Islet of Langerhans (tissue), 1 donor: ENCODE measurements around the gene SFMBT2.
"Not testable (repeated sequence)": the region's sequence is repeated elsewhere in the genome, so short reads cannot be mapped to it uniquely, and the experiment has no call there.

ENCODE experiments used
- FAIRE-seq: peaks from one replicate; lab custom pipeline; 2011; peaks lifted over from hg19 to GRCh38; lab: Jason Lieb, UNC

The SFMBT2 gene

GRCh38 chr10:7401156-7401555, 9.7 kb downstream of the SFMBT2 start:
- no peak for FAIRE-seq

- no peak for FAIRE-seq
Observed at GRCh38 chr10:7400068-7400715, 10.6 kb downstream of the SFMBT2 start.

- no peak for FAIRE-seq
Observed at GRCh38 chr10:7399533-7399932, 11.3 kb downstream of the SFMBT2 start.

GRCh38 chr10:7397049-7398035, 13.5 kb downstream of the SFMBT2 start:
- FAIRE-seq, result no peak

GRCh38 chr10:7392301-7392700, 18.5 kb downstream of the SFMBT2 start:
- FAIRE-seq, result not testable (repeated sequence)

GRCh38 chr10:7391748-7392147, 19.1 kb downstream of the SFMBT2 start:
- FAIRE-seq, result no peak

GRCh38 chr10:7390689-7391110, 20.1 kb downstream of the SFMBT2 start:
- not testable (repeated sequence) for FAIRE-seq

- FAIRE-seq, result no peak
Observed at GRCh38 chr10:7389844-7390243, 21.0 kb downstream of the SFMBT2 start.

- no peak for FAIRE-seq
Observed at GRCh38 chr10:7389346-7389745, 21.5 kb downstream of the SFMBT2 start.

GRCh38 chr10:7388602-7389001, 22.2 kb downstream of the SFMBT2 start:
- FAIRE-seq, result no peak

- not testable (repeated sequence) for FAIRE-seq
Observed at GRCh38 chr10:7388149-7388548, 22.7 kb downstream of the SFMBT2 start.

GRCh38 chr10:7385114-7385513, 25.7 kb downstream of the SFMBT2 start:
- no peak for FAIRE-seq

- no peak for FAIRE-seq
Observed at GRCh38 chr10:7383442-7383841, 27.4 kb downstream of the SFMBT2 start.

GRCh38 chr10:7380704-7381241, 30.1 kb downstream of the SFMBT2 start:
- no peak for FAIRE-seq

GRCh38 chr10:7378602-7379403, 32.0 kb downstream of the SFMBT2 start:
- no peak for FAIRE-seq

- FAIRE-seq, result no peak
Observed at GRCh38 chr10:7377614-7378248, 33.1 kb downstream of the SFMBT2 start.

GRCh38 chr10:7374795-7375194, 36.0 kb downstream of the SFMBT2 start:
- no peak for FAIRE-seq

GRCh38 chr10:7373039-7373438, 37.8 kb downstream of the SFMBT2 start:
- no peak for FAIRE-seq

GRCh38 chr10:7372504-7372903, 38.3 kb downstream of the SFMBT2 start:
- no peak for FAIRE-seq

- FAIRE-seq, result no peak
Observed at GRCh38 chr10:7370511-7370910, 40.3 kb downstream of the SFMBT2 start.

GRCh38 chr10:7365027-7365745, 45.6 kb downstream of the SFMBT2 start:
- no peak for FAIRE-seq
